ENCODE measurements around the gene FAM120A.
"Not testable (repeated sequence)": the region's sequence is repeated elsewhere in the genome, so short reads cannot be mapped to it uniquely, and the experiment has no call there.

The FAM120A gene

GRCh38 chr9:93436655-93437407, 14.7 kb upstream of the FAM120A start:
- TF ChIP-seq ZFX (IDR thresholded peaks at IDR 0.05), result no peak
- no peak for TF ChIP-seq CTCF (conservative IDR thresholded peaks at IDR 0.05)
- no peak overlapping the region for H3K27ac ChIP-seq

GRCh38 chr9:93437996-93438395, 13.5 kb upstream of the FAM120A start:
- TF ChIP-seq ZFX (IDR thresholded peaks at IDR 0.05) (no peak), CTCF (conservative IDR thresholded peaks at IDR 0.05) (no peak)
- no peak overlapping the region for H3K27ac ChIP-seq

- H3K27ac ChIP-seq, result not testable (repeated sequence)
These were observed 12.2 kb upstream of the FAM120A start for GRCh38 chr9:93439301-93439700.

GRCh38 chr9:93440896-93441580, 10.4 kb upstream of the FAM120A start:
- H3K27ac ChIP-seq, result no peak overlapping the region
- TF ChIP-seq ZFX (IDR thresholded peaks at IDR 0.05) (no peak), CTCF (conservative IDR thresholded peaks at IDR 0.05) (no peak)

GRCh38 chr9:93446073-93446472, 5.4 kb upstream of the FAM120A start:
- H3K27ac ChIP-seq, result no peak overlapping the region
- TF ChIP-seq ZFX (IDR thresholded peaks at IDR 0.05) (no peak), CTCF (conservative IDR thresholded peaks at IDR 0.05) (no peak)

GRCh38 chr9:93447655-93448054, 3.8 kb upstream of the FAM120A start:
- H3K27ac ChIP-seq, result no peak overlapping the region
- no peak for TF ChIP-seq ZFX (IDR thresholded peaks at IDR 0.05)
- TF ChIP-seq CTCF (conservative IDR thresholded peaks at IDR 0.05), result no peak

GRCh38 chr9:93451849-93452709, 594 bp downstream of the FAM120A start:
- peak overlapping the region; percentile 99 for H3K27ac ChIP-seq
- peak; percentile 98 for TF ChIP-seq ZFX (IDR thresholded peaks at IDR 0.05)
- TF ChIP-seq CTCF (conservative IDR thresholded peaks at IDR 0.05), result peak; percentile 19; the same call in 1 of the 2 replicates

Measured in C4-2B (cell line).